ENCODE measurements around the gene PNPLA5.
A peak's percentile ranks its signal among the peaks of the same experiment; 100 is the strongest.

PNPLA5 gene

DNA sequence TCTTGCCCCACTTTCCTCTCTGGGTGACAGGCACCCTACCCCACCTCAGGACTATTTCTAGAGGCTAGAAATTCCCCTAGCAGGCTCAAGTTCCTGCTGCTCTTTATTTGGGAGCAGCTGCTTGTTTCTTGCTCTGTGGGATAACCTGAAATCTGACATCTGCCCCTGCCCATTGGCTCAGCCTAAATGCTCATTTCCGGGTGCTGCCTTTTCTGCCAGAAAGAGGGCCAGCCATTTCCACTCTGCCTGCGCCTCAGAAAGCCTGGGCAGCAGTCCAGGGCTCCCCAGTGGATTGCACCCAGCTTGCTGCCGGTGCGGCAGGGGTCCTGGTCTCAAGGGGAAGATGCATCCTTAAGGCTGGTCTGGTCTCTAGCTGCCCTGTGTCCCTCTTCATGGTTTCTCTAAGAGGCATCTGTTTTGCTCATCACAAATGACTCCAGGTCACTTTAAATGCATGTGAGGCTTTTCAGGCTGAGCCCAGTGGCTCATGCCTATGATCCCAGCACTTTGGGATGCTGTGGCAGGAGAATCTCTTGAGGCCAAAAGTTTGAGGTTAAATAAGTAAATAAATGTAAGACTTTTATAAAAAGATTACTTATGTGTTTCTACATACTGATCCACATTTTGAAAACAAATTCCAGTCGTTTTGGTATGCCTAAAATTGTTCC is 10.3 kb upstream of the PNPLA5 start:
- DNase-seq (ENCODE audit: low spot score), result peak; percentile 61

- no peak for DNase-seq (ENCODE audit: low spot score)
Observed at GRCh38 chr22:43900206-43900605, 8.4 kb upstream of the PNPLA5 start.

DNA sequence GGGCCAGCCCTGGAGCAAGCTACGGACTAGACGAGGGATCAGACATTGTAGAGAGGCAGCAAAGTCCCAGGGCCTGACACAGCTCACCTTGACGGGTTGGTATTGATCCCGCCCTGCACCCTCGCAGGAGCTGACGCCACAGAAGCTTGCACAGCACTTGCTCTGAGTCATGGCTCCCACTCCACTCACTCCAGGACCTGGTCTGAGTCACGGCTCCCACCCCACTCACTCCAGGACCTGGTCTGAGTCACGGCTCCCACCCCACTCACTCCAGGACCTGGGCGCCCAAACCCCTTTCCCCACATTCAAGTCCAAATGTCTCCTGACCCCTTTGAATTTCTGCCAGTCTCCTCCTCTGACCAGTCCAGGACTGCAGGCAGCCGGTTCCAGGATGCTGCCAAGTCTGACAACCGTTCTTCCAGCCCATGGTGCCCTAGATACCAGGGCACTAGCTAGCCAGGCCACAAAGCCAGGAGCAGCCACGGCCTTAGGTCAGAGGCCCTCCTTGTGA is 6.0 kb upstream of the PNPLA5 start:
- peak; percentile 56 for DNase-seq (ENCODE audit: low spot score)

- DNase-seq (ENCODE audit: low spot score), result no peak
Observed at GRCh38 chr22:43895986-43896645, 4.3 kb upstream of the PNPLA5 start.

- no peak for DNase-seq (ENCODE audit: low spot score)
Observed at GRCh38 chr22:43894122-43894521, 2.3 kb upstream of the PNPLA5 start.

DNA sequence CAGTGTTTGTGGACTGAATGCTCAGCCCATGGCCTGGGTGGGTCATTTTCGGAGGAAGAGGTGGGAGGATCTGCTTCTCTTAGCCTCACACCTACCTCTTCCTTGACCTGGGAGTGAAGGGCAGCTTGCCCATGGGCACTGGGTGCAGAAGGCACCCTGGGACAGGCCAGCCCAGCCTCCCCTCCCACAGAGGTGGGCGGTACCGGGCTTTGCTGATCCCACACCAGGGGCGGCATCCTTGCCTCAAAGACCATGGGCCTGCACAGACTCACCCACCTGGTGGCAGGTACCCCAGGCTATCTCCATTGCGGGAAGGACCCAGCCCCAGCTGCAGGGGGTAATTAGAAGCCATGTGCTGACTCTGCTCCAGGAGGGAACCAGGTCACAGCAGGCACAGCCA is 1.5 kb upstream of the PNPLA5 start:
- DNase-seq (ENCODE audit: low spot score), result no peak

DNA sequence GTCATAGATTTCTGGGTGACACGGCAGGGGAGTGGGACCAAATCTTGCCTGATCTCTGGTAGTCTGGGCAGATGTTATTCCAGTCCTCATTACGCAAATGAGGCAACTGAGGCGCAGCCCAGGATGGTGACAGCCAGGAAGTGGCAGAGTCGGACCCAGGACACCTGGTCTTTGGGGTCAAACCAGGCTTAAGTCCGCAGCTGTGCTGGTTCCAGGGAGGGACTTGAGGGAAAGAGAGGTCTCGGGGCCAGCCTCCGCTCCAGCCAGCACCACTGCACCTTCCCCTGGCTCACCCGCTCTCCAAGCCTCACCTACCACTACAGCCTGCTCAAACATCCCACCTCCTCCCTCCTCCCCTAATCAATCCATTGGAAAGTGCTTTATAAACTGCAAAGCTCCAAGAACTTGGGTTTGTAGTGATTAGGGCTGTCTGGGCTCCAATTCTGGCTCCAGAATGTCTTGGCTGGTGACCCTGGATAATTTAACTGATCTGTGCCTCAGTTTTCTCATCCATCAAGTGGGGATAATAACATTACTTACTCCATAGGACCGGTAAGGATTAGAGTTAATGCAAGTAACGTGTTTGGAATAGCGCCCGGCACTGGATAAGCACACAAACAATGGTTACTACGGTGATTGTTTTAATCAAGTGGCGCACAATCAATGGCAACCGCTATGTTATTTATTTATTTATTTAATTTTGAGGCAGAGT is 526 bp upstream of the PNPLA5 start:
- DNase-seq (ENCODE audit: low spot score), result no peak

GRCh38 chr22:43890901-43891331 is 897 bp downstream of the PNPLA5 start:
- DNase-seq (ENCODE audit: low spot score), result no peak

GRCh38 chr22:43889860-43890253 is 2.0 kb downstream of the PNPLA5 start:
- DNase-seq (ENCODE audit: low spot score), result peak; percentile 60

GRCh38 chr22:43889201-43889859 is 2.5 kb downstream of the PNPLA5 start:
- no peak for DNase-seq (ENCODE audit: low spot score)

- DNase-seq (ENCODE audit: low spot score), result no peak
Observed at GRCh38 chr22:43888740-43889139, 3.1 kb downstream of the PNPLA5 start.

DNA sequence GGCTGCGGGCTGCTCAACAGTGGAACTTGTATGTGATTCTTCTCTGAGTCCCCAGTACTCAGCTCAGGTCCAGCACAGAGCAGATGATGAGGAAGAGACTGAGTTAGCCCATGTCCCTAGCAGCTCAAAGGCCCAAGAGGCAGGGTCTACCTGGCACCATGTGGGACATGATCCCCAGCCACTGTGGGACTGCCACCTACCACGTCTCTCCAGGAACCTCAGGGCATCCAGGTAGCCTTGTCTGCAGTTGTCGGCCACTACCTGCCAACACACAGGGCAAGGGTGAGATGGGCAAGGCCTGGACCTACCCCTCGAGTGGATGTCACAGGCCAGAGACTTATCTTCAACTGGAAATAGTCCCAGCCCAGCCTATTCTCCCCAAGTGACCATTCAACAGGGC is 4.4 kb downstream of the PNPLA5 start:
- DNase-seq (ENCODE audit: low spot score), result no peak

- DNase-seq (ENCODE audit: low spot score), result peak; percentile 7
Observed at GRCh38 chr22:43886231-43886630, 5.6 kb downstream of the PNPLA5 start.

- DNase-seq (ENCODE audit: low spot score), result no peak
Observed at GRCh38 chr22:43885786-43886185, 6.0 kb downstream of the PNPLA5 start.

DNA sequence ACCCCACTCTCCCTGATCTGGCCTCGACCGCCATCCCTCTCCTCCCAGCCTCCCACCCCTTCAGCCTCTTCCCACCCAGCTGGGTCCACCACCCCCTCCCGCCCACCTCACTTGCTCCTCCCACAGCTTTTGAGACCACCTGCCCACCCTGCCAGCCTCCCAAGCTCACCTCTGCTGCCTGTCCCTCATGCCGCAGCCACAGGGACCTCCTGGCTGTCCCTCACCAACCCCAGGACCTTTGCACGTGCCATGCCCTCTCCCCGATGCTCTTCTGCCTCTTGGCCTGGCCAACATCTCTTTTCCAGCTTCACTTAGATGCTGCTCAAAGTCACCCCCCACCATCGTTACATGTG is 6.5 kb downstream of the PNPLA5 start:
- DNase-seq (ENCODE audit: low spot score), result no peak

GRCh38 chr22:43884600-43885318 is 7.1 kb downstream of the PNPLA5 start:
- peak; percentile 84 for DNase-seq (ENCODE audit: low spot score)

DNA sequence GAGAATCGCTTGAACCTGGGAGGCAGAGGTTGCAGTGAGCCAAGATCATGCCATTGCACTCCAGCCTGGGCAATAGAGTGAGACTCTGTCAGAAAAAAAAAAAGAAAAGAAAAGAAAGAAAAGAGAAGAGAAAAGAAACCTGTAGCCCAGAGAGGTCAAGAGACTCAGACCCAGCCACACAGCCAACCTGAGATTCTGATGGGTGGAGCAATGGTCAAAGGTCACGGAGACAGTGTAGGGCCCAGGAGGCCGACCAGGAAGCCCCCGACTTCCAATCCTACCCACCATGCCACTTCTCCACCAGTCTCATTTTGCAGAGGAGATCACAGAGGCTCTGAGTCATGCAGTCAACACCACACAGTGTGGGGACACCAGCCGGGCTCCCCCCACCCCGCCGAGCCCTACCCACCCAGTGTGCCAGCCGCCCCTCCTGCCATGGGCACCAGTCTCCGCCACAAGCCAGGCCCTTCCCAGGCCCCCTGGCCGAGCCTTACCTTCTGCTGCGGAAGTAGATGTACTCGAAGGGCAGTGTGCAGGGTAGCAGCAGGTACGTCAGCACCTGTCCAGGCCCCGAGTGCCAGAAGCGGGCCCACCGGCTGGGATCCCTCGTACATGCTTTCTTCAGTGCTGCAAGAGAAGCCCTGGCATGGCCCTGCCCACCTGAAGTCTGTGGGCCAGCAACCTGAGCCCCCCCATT is 7.9 kb downstream of the PNPLA5 start:
- no peak for DNase-seq (ENCODE audit: low spot score)

DNA sequence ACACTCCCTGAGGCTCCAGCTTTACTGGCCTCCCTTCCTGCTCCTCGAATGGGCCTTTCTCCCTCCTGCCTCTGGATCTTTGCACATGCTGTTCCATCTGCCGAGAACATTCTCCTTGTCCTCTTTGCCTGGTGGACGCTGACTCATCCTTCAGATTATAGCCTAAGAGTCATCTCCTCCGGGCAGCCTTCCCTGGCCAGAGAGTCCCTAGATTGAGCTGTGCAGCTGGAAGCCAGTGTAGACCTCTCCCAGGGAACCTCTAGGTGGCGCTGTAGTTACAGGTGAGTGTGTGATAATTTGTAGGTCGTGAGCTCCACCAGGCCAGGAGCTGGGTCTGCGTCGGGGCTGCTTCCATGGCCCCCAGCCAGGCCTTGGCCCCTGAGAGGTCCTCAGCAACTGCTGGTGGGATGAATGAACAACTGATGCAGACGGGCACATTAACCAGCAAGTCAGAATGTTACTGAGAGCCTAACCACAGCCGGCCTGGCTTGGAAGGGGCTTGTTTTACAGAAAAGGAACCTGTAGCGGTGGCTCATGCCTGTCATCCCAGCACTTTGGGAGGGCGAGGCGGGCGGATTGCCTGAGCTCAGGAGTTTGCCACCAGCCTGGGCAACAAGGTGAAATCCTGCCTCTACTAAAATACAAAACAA is 8.7 kb downstream of the PNPLA5 start:
- peak; percentile 76 for DNase-seq (ENCODE audit: low spot score)

DNA sequence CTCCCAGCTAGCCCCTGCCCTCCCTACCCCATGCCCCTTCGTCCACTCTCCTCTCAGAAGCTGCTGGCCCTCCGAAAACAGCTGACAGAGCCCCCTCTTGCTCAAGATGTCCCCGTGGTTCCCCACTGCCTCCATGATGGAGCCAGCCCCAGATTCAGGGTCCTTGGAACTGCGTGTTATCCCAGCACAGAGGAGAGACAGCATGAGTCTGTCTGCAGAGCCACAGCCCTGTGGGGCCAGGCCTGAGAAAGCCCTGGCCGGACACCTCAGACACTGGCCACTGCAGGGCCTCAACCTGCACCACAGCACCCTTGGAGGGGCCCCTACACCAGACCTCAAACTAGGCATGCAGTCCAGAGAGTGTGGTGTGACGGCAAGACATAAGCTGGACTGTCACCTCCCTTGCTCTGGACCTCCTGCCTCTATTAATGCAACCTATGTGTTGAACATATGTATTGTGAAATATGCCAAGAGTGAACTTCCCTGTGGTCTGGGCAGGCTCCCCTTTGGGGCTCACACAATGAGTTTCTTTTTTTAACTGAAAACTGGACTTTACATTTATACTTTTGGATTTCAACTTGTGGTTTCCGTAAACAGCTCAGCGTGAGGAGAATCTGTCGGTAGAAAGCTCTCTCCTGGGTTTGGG is 9.6 kb downstream of the PNPLA5 start:
- DNase-seq (ENCODE audit: low spot score), result no peak
